AG10803 (cell line): ENCODE measurements around the gene RNU6-9.

Source experiments
- DNase-seq: peaks from one replicate; pipeline ENCODE4 v3.0.0; 2010; ENCODE audit warnings: low read depth
- H3K4me3 ChIP-seq: 2 replicates; pipeline ENCODE4 v1.5.1; 2011; ENCODE audit warnings: mild to moderate bottlenecking, low read length, control low read depth
- TF ChIP-seq, protein P1 (sequence below): conservative IDR thresholded peaks from 2 replicates; pipeline ENCODE4 v1.5.1; 2011; ENCODE audit warnings: mild to moderate bottlenecking, low read length, control low read depth, inconsistent platforms

The RNU6-9 gene

DNA sequence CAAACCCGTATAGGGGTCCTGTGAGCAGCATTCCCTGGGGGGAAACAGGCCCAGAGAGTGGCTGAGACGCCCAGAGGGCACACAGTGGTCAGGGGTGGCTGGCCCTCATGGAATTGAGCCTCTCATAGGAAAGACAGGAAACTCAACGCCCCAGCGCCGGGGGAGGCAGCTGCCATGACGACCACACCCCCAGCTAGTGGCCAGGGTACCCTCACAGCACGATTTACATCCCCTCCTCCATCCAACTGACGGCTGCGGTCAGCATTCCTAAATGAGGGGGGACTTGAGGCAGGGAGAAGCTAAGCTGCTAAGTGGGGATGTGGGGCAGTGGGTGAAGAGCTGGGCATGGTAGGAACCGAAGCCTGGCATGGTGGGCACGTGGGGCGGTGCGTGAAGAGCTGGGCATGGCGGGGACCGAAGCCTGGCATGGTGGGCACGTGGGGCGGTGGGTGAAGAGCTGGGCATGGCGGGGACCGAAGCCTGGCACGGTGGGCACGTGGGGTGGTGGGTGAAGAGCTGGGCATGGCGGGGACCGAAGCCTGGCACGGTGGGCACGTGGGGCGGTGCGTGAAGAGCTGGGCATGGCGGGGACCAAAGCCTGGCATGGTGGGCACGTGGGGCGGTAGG is 10.3 kb upstream of the RNU6-9 start:
- TF ChIP-seq, protein P1, sequence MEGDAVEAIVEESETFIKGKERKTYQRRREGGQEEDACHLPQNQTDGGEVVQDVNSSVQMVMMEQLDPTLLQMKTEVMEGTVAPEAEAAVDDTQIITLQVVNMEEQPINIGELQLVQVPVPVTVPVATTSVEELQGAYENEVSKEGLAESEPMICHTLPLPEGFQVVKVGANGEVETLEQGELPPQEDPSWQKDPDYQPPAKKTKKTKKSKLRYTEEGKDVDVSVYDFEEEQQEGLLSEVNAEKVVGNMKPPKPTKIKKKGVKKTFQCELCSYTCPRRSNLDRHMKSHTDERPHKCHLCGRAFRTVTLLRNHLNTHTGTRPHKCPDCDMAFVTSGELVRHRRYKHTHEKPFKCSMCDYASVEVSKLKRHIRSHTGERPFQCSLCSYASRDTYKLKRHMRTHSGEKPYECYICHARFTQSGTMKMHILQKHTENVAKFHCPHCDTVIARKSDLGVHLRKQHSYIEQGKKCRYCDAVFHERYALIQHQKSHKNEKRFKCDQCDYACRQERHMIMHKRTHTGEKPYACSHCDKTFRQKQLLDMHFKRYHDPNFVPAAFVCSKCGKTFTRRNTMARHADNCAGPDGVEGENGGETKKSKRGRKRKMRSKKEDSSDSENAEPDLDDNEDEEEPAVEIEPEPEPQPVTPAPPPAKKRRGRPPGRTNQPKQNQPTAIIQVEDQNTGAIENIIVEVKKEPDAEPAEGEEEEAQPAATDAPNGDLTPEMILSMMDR = no peak
- no peak overlapping the region for H3K4me3 ChIP-seq
- no peak for DNase-seq

DNA sequence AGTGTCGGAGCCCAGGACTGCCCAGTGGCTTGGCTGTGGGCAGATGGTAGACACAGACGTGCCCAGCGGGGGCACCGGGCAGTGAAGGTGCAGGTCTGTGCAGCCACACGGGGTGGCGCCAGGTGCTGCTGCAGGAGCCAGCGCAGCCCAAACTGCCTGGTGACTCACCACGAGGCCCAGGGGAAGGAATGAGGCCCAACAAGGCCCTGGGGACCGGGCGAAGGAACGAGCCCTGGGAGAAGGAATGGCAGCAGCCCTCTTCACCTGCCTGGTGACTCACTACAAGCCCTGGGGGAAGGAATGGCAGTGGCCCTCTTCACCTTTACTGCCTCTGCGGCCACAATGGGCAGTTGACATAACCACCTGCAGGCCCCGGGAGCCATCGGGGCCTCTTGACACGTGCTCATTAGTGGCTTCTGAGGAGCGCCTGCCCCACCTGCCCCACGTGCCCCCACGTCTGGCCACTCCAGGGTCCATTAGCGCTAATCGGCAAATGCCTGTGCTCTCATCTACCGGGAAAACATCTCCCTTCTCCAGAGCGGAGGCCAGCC is 9.5 kb upstream of the RNU6-9 start:
- TF ChIP-seq, protein P1 = no peak
- DNase-seq = no peak
- no peak overlapping the region for H3K4me3 ChIP-seq

GRCh38 chr19:884420-885211 is 8.7 kb upstream of the RNU6-9 start:
- no peak for DNase-seq
- TF ChIP-seq, protein P1 = no peak

GRCh38 chr19:885536-886224 is 7.6 kb upstream of the RNU6-9 start:
- TF ChIP-seq, protein P1 = no peak
- no peak overlapping the region for H3K4me3 ChIP-seq
- no peak for DNase-seq

More at GRCh38 chr19:884420-885211, 8.7 kb upstream of the RNU6-9 start:
- no peak overlapping the region for H3K4me3 ChIP-seq

DNA sequence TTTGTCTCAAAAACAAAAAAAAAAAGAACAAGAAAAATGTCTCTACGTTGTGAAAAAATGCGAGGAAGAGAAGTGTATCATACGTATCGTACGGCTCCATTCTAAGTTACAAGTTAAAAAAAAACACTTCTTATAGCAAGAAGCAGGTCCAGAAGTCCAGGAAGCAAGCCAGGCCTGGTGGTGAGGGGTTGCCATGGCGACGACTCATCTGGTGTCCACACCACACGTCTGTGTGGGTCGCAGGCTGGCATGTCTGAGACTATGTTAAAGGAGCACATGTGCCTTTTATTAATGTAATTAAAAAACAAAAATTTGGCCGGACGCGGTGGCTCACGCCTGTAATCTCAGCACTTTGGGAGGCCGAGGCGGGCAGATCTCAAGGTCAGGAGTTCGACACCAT is 6.2 kb upstream of the RNU6-9 start:
- DNase-seq = peak; percentile 86
- H3K4me3 ChIP-seq = no peak overlapping the region
- TF ChIP-seq, protein P1 = no peak

DNA sequence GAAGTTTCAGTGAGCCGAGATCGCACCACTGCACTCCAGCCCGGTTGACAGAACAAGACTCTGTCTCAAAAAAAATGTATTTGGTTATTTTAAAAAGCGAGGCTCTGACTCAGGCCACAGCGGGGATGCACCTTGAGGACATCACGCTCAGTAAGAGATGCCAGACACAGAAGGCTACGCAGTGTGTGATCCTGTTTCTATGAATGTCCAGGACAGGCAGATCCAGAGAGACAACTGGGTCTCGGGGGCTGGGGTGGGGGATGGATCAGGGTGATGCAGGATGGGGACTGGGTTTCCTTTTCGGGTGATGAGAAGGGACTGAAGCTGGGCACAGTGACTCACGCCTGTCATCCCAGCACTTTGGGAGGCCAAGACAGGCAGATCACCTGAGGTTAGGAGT is 5.7 kb upstream of the RNU6-9 start:
- TF ChIP-seq, protein P1 = no peak
- no peak for DNase-seq
- no peak overlapping the region for H3K4me3 ChIP-seq
